ENCODE results near the gene DTYMK. TPM values are rescaled to one million over a fixed set of nuclear protein-coding genes. Genes with fewer than 3 reads are reported as not detected.

Gene DTYMK
- polyA plus RNA-seq, 4 donors = 33.6 to 45.9 (median 35.6) TPM

- DNase-seq (ENCODE audit: low read depth in 4 of 4, low spot score in 3 of 4) = no peak
Measured at GRCh38 chr2:241708879-241709278, 22.3 kb upstream of the DTYMK start.

GRCh38 chr2:241706537-241706936 lies 19.9 kb upstream of the DTYMK start:
- DNase-seq (ENCODE audit: low read depth in 4 of 4, low spot score in 3 of 4) = no peak

- DNase-seq (ENCODE audit: low read depth in 4 of 4, low spot score in 3 of 4) = peak in 1 of 4 donors; percentile 7
Measured at GRCh38 chr2:241703032-241703604, 16.5 kb upstream of the DTYMK start.

GRCh38 chr2:241702155-241703031 lies 15.8 kb upstream of the DTYMK start:
- peak; percentile 58 to 77 (median 73) for DNase-seq (ENCODE audit: low read depth in 4 of 4, low spot score in 3 of 4)

- DNase-seq (ENCODE audit: low read depth in 4 of 4, low spot score in 3 of 4) = peak; percentile 85 to 88 (median 87)
Measured at GRCh38 chr2:241701399-241702154, 15.0 kb upstream of the DTYMK start, which contains the start of gene ING5. Gene ING5, plus strand, starts transcription at chr2:241702039. Its CDS starts 27 bp downstream, at chr2:241702066.

- DNase-seq (ENCODE audit: low read depth in 4 of 4, low spot score in 3 of 4) = no peak
Measured at GRCh38 chr2:241701149-241701398, 14.5 kb upstream of the DTYMK start.

- no peak for DNase-seq (ENCODE audit: low read depth in 4 of 4, low spot score in 3 of 4)
Measured at GRCh38 chr2:241695651-241696050, 9.0 kb upstream of the DTYMK start.

GRCh38 chr2:241692448-241692847 lies 5.8 kb upstream of the DTYMK start:
- DNase-seq (ENCODE audit: low read depth in 4 of 4, low spot score in 3 of 4) = no peak

GRCh38 chr2:241690202-241690717 lies 3.6 kb upstream of the DTYMK start:
- DNase-seq (ENCODE audit: low read depth in 4 of 4, low spot score in 3 of 4) = no peak

- DNase-seq (ENCODE audit: low read depth in 4 of 4, low spot score in 3 of 4) = no peak
Measured at GRCh38 chr2:241689306-241689705, 2.7 kb upstream of the DTYMK start.

- DNase-seq (ENCODE audit: low read depth in 4 of 4, low spot score in 3 of 4) = no peak
Measured at GRCh38 chr2:241686324-241686649, 328 bp downstream of the DTYMK start.

- DNase-seq (ENCODE audit: low read depth in 4 of 4, low spot score in 3 of 4) = no peak
Measured at GRCh38 chr2:241680827-241681599, 5.6 kb downstream of the DTYMK start.

- no peak for DNase-seq (ENCODE audit: low read depth in 4 of 4, low spot score in 3 of 4)
Measured at GRCh38 chr2:241680044-241680443, 6.6 kb downstream of the DTYMK start.

- DNase-seq (ENCODE audit: low read depth in 4 of 4, low spot score in 3 of 4) = no peak
Measured at GRCh38 chr2:241678784-241679540, 7.7 kb downstream of the DTYMK start.

- DNase-seq (ENCODE audit: low read depth in 4 of 4, low spot score in 3 of 4) = no peak
Measured at GRCh38 chr2:241678307-241678706, 8.3 kb downstream of the DTYMK start.

GRCh38 chr2:241677392-241677791 lies 9.2 kb downstream of the DTYMK start:
- no peak for DNase-seq (ENCODE audit: low read depth in 4 of 4, low spot score in 3 of 4)

- no peak for DNase-seq (ENCODE audit: low read depth in 4 of 4, low spot score in 3 of 4)
Measured at GRCh38 chr2:241676665-241677064, 9.9 kb downstream of the DTYMK start.

GRCh38 chr2:241675885-241676284 lies 10.7 kb downstream of the DTYMK start:
- no peak for DNase-seq (ENCODE audit: low read depth in 4 of 4, low spot score in 3 of 4)

GRCh38 chr2:241673797-241674725 lies 12.6 kb downstream of the DTYMK start:
- DNase-seq (ENCODE audit: low read depth in 4 of 4, low spot score in 3 of 4) = no peak
